Stomach (tissue), 9 donors: ENCODE data around the gene JDP2. TPM values are rescaled to one million over a fixed set of nuclear protein-coding genes. Genes with fewer than 3 reads are reported as not detected.

Source experiments
- DNase-seq, 2 donors: peaks; one replicate each; pipeline versions ENCODE4 v3.0.0 to v3.0.0-alpha.2; 2013 to 2019
- H3K27ac ChIP-seq, 5 donors: fragments of 200-600 bp in 4 of 5; sonication (generic) in 4 of 5; one replicate each; pipeline ENCODE4 v1.5.1; 2013 to 2019; ENCODE audit warnings: mild to moderate bottlenecking in 1 of 5, moderate library complexity in 1 of 5
- H3K27me3 ChIP-seq, 3 donors: fragments of 200-600 bp; sonication (generic); one replicate each; pipeline ENCODE4 v1.5.1; 2017 to 2019; ENCODE audit warnings: mixed run types in 1 of 3
- H3K36me3 ChIP-seq, 4 donors: fragments of 200-600 bp; sonication (generic); 1 replicate in 3 of 4; 2 replicates in 1 of 4; pipeline ENCODE4 v1.5.1; 2016 to 2019
- H3K4me1 ChIP-seq, 4 donors: fragments of 200-600 bp; sonication (generic); one replicate each; pipeline ENCODE4 v1.5.1; 2016 to 2019
- H3K4me3 ChIP-seq, 4 donors: fragments of 200-600 bp; sonication (generic) in 3 of 4; one replicate each; pipeline ENCODE4 v1.5.1; 2016 to 2019; ENCODE audit warnings: mild to moderate bottlenecking in 1 of 4
- H3K9me3 ChIP-seq, 4 donors: fragments of 200-600 bp; sonication (generic); one replicate each; pipeline ENCODE4 v1.5.1; 2016 to 2019
- CTCF ChIP-seq, 7 experiments: fragments of 450-650 bp in 4 of 7; fragments of 200-600 bp in 3 of 7; sonication (generic) in 3 of 7; IDR thresholded peaks; one replicate each; pipeline ENCODE4 v1.5.1; 2016 to 2019; ENCODE audit warnings: antibody characterized with exemption in 7 of 7, control low read depth in 2 of 7, mild to moderate bottlenecking in 1 of 7
- EP300 ChIP-seq: sonication (generic); formaldehyde crosslinking; IDR thresholded peaks from one replicate; pipeline ENCODE4 v1.6.1; 2017; ENCODE audit warnings: antibody characterized with exemption
- POLR2A ChIP-seq, 4 donors: fragments of 450-650 bp; IDR thresholded peaks; one replicate each; pipeline ENCODE4 v1.6.1; 2016; ENCODE audit warnings: antibody characterized with exemption in 4 of 4, control low read depth in 2 of 4, mild to moderate bottlenecking in 1 of 4, moderate library complexity in 1 of 4
- POLR2AphosphoS5 ChIP-seq, 3 donors: sonication (generic); formaldehyde crosslinking; IDR thresholded peaks; one replicate each; pipeline ENCODE4 v1.6.1; 2016; ENCODE audit warnings: antibody characterized with exemption in 3 of 3
- WGBS, 5 donors: extraction: QIAGEN DNeasy Blood & Tissue Kit in 3 of 5; methylation state at CpG; one replicate each; pipeline versions ENCODE4 v1.1.5 to v1.1.7; 2013 to 2018; 5-methylcytosine and 5-hydroxymethylcytosine counted together
- intact Hi-C: fragments of 100-400 bp; cut with DNase I; formaldehyde crosslinking; loops from one replicate; pipeline ENCODE4 v1.15.1; 2023; ENCODE audit warnings: low total_unique reads
- polyA plus RNA-seq, 3 donors: library from polyadenylated mRNA; stranded (reverse); fragments of 200-250 nt; gene quantifications; one replicate each; pipeline ENCODE4 v1.2.3, GENCODE V29; 2013
- total RNA-seq, 5 donors: library from RNA; depleted of rRNA; stranded (reverse); fragments of >200 nt; gene quantifications; one replicate each; pipeline versions ENCODE4 v1.1.0 to v1.2.3, GENCODE V29; 2014 to 2016
- donor health status: healthy with polysubstance abuse.
- donor health status: Bipolar disorder and iron deficiency.
- donor health status: healthy.

JDP2 gene
- total and polyA plus RNA-seq, 8 donors, result 10.3 to 145 (median 31.6) TPM

GRCh38 chr14:75433631-75434071 lies 5.8 kb downstream of the JDP2 start:
- 80 to 91% (median 89%) methylated on average over 6 of the region's 6 CpGs for WGBS, 5 donors
- H3K4me3 ChIP-seq, result no peak overlapping the region
- TF ChIP-seq POLR2AphosphoS5 (IDR thresholded peaks at IDR 0.05), result no peak
- no peak for TF ChIP-seq CTCF (IDR thresholded peaks at IDR 0.05)
- no peak for TF ChIP-seq POLR2A (IDR thresholded peaks at IDR 0.05)
- TF ChIP-seq EP300, result no peak
- H3K27me3 ChIP-seq, result no peaks in the 10 kb centered on the region
- no peak for DNase-seq
- intact Hi-C loops, result no loop called here
- H3K27ac ChIP-seq, result peak overlapping the region in 3 of 5 donors; percentile 17 to 59 (median 28)
- peaks cover 18 to 57% (median 50%) of the 10 kb centered on the region in 4 donors for H3K36me3 ChIP-seq
- H3K9me3 ChIP-seq, result no peaks in the 10 kb centered on the region
- peaks cover 21 to 90% (median 61%) of the 10 kb centered on the region in 4 donors for H3K4me1 ChIP-seq

GRCh38 chr14:75434138-75434889 lies 6.5 kb downstream of the JDP2 start:
- Histone ChIP-seq H3K4me1 (peaks cover 16 to 90% (median 54%) of the 10 kb centered on the region in 4 donors), H3K27me3 (no peaks in the 10 kb centered on the region), H3K27ac (peak overlapping the region in 3 of 5 donors; percentile 17 to 59 (median 28)), H3K4me3 (no peak overlapping the region), H3K36me3 (peaks cover 21 to 63% (median 57%) of the 10 kb centered on the region in 4 donors), H3K9me3 (no peaks in the 10 kb centered on the region)
- intact Hi-C loops, result no loop called here
- DNase-seq, result no peak
- 74 to 86% (median 85%) methylated on average over 6 of the region's 6 CpGs for WGBS, 5 donors
- TF ChIP-seq POLR2AphosphoS5 (IDR thresholded peaks at IDR 0.05), result no peak
- no peak for TF ChIP-seq EP300

GRCh38 chr14:75434890-75435248 lies 7.0 kb downstream of the JDP2 start:
- H3K27me3 ChIP-seq, result no peaks in the 10 kb centered on the region
- no peak for DNase-seq
- peak overlapping the region in 2 of 5 donors; percentile 1 to 59 for H3K27ac ChIP-seq
- intact Hi-C loops, result no loop called here
- no peak overlapping the region for H3K4me3 ChIP-seq
- H3K36me3 ChIP-seq, result peaks cover 26 to 69% (median 62%) of the 10 kb centered on the region in 4 donors
- WGBS, 5 donors, result 67 to 95% (median 89%) methylated on average over 7 to 9 of the region's 9 CpGs
- TF ChIP-seq EP300 (no peak), POLR2AphosphoS5 (IDR thresholded peaks at IDR 0.05) (no peak), POLR2A (IDR thresholded peaks at IDR 0.05) (no peak), CTCF (IDR thresholded peaks at IDR 0.05) (no peak)
- H3K9me3 ChIP-seq, result no peaks in the 10 kb centered on the region
- H3K4me1 ChIP-seq, result peaks cover 11 to 88% (median 50%) of the 10 kb centered on the region in 4 donors

GRCh38 chr14:75435473-75435872 lies 7.7 kb downstream of the JDP2 start:
- H3K4me3 ChIP-seq, result no peak overlapping the region
- WGBS, 5 donors, result 86 to 91% (median 88%) methylated on average over 6 of the region's 6 CpGs
- TF ChIP-seq EP300, result no peak
- no peak for TF ChIP-seq POLR2A (IDR thresholded peaks at IDR 0.05)
- H3K4me1 ChIP-seq, result peaks cover 6 to 88% (median 50%) of the 10 kb centered on the region in 4 donors
- peak overlapping the region in 1 of 5 donors; percentile 59 for H3K27ac ChIP-seq
- no peaks in the 10 kb centered on the region for H3K9me3 ChIP-seq
- H3K27me3 ChIP-seq, result no peaks in the 10 kb centered on the region
- H3K36me3 ChIP-seq, result peaks cover 29 to 75% (median 67%) of the 10 kb centered on the region in 4 donors
- intact Hi-C loops, result no loop called here
- no peak for DNase-seq

- peaks cover 31 to 75% (median 65%) of the 10 kb centered on the region in 4 donors for H3K36me3 ChIP-seq
- no peaks in the 10 kb centered on the region for H3K27me3 ChIP-seq
- intact Hi-C loops, result no loop called here
- 66 to 87% (median 80%) methylated on average over 7 to 14 of the region's 14 CpGs for WGBS, 5 donors
- no peak overlapping the region for H3K4me3 ChIP-seq
- H3K4me1 ChIP-seq, result peaks cover 13 to 87% (median 51%) of the 10 kb centered on the region in 4 donors
- H3K27ac ChIP-seq, result peak overlapping the region in 2 of 5 donors; percentile 33 to 34
- no peak for TF ChIP-seq POLR2AphosphoS5 (IDR thresholded peaks at IDR 0.05)
- TF ChIP-seq CTCF (IDR thresholded peaks at IDR 0.05), result no peak
- TF ChIP-seq EP300, result no peak
- no peak for TF ChIP-seq POLR2A (IDR thresholded peaks at IDR 0.05)
- DNase-seq, result no peak
- no peaks in the 10 kb centered on the region for H3K9me3 ChIP-seq
Measured at GRCh38 chr14:75437201-75438143, 9.7 kb downstream of the JDP2 start.
